Measurements from ENCODE around the gene PGAP2. TPM values are rescaled to one million over a fixed set of nuclear protein-coding genes. Genes with fewer than 3 reads are reported as not detected.
A peak's percentile ranks its signal among the peaks of the same experiment; 100 is the strongest.

PGAP2 gene
- total RNA-seq, 1 donor, result 10.9 TPM

GRCh38 chr11:3849297-3849874 is 41.0 kb downstream of the PGAP2 start:
- Histone ChIP-seq H4K20me1 (ENCODE audit: insufficient read depth, low read length) (no peaks in the 10 kb centered on the region), H3K4me2 (ENCODE audit: insufficient read depth, low read length) (no peak overlapping the region), H3K36me3 (ENCODE audit: insufficient read depth, low read length) (no peaks in the 10 kb centered on the region), H3K79me2 (ENCODE audit: insufficient read depth, low read length) (no peaks in the 10 kb centered on the region), H3K9me3 (ENCODE audit: low read depth, low read length) (no peaks in the 10 kb centered on the region), H3K4me1 (ENCODE audit: insufficient read depth, low read length) (peaks cover 2% of the 10 kb centered on the region), H3K27me3 (ENCODE audit: insufficient read depth, low read length) (no peaks in the 10 kb centered on the region), H3K4me3 (ENCODE audit: insufficient read depth, low read length) (no peak overlapping the region), H3K27ac (ENCODE audit: low read depth, low read length) (no peak overlapping the region), H2AFZ (ENCODE audit: low read length) (no peak overlapping the region)
- peak; percentile 56 for DNase-seq (ENCODE audit: insufficient read length, low spot score, missing footprints)
- peak; percentile 76 for TF ChIP-seq CTCF (IDR thresholded peaks at IDR 0.05; ENCODE audit: extremely low read depth, low read depth, low read length)

GRCh38 chr11:3853545-3853842 is 45.1 kb downstream of the PGAP2 start:
- H3K27ac ChIP-seq (ENCODE audit: low read depth, low read length), result no peak overlapping the region
- H4K20me1 ChIP-seq (ENCODE audit: insufficient read depth, low read length), result no peaks in the 10 kb centered on the region
- no peak overlapping the region for H2AFZ ChIP-seq (ENCODE audit: low read length)
- no peak for TF ChIP-seq CTCF (IDR thresholded peaks at IDR 0.05; ENCODE audit: extremely low read depth, low read depth, low read length)
- H3K36me3 ChIP-seq (ENCODE audit: insufficient read depth, low read length), result no peaks in the 10 kb centered on the region
- peaks cover 20% of the 10 kb centered on the region for H3K4me1 ChIP-seq (ENCODE audit: insufficient read depth, low read length)
- peaks cover 29% of the 10 kb centered on the region for H3K79me2 ChIP-seq (ENCODE audit: insufficient read depth, low read length)
- H3K4me3 ChIP-seq (ENCODE audit: insufficient read depth, low read length), result no peak overlapping the region
- no peak for DNase-seq (ENCODE audit: insufficient read length, low spot score, missing footprints)
- H3K4me2 ChIP-seq (ENCODE audit: insufficient read depth, low read length), result no peak overlapping the region
- no peaks in the 10 kb centered on the region for H3K9me3 ChIP-seq (ENCODE audit: low read depth, low read length)
- H3K27me3 ChIP-seq (ENCODE audit: insufficient read depth, low read length), result no peaks in the 10 kb centered on the region

- Histone ChIP-seq H4K20me1 (ENCODE audit: insufficient read depth, low read length) (peaks cover under 1% of the 10 kb centered on the region), H3K9me3 (ENCODE audit: low read depth, low read length) (no peaks in the 10 kb centered on the region), H3K4me1 (ENCODE audit: insufficient read depth, low read length) (peaks cover 20% of the 10 kb centered on the region), H3K27me3 (ENCODE audit: insufficient read depth, low read length) (no peaks in the 10 kb centered on the region), H3K4me3 (ENCODE audit: insufficient read depth, low read length) (peak overlapping the region; percentile 96), H3K36me3 (ENCODE audit: insufficient read depth, low read length) (no peaks in the 10 kb centered on the region), H2AFZ (ENCODE audit: low read length) (peak overlapping the region; percentile 87), H3K79me2 (ENCODE audit: insufficient read depth, low read length) (peaks cover 34% of the 10 kb centered on the region), H3K4me2 (ENCODE audit: insufficient read depth, low read length) (peak overlapping the region; percentile 81), H3K27ac (ENCODE audit: low read depth, low read length) (peak overlapping the region; percentile 13)
- no peak for DNase-seq (ENCODE audit: insufficient read length, low spot score, missing footprints)
- no peak for TF ChIP-seq CTCF (IDR thresholded peaks at IDR 0.05; ENCODE audit: extremely low read depth, low read depth, low read length)
These were observed 45.7 kb downstream of the PGAP2 start for GRCh38 chr11:3853899-3854659.

- peaks cover 5% of the 10 kb centered on the region for H4K20me1 ChIP-seq (ENCODE audit: insufficient read depth, low read length)
- peak overlapping the region; percentile 13 for H3K27ac ChIP-seq (ENCODE audit: low read depth, low read length)
- peaks cover 25% of the 10 kb centered on the region for H3K4me1 ChIP-seq (ENCODE audit: insufficient read depth, low read length)
- DNase-seq (ENCODE audit: insufficient read length, low spot score, missing footprints), result no peak
- TF ChIP-seq CTCF (IDR thresholded peaks at IDR 0.05; ENCODE audit: extremely low read depth, low read depth, low read length), result no peak
- H3K9me3 ChIP-seq (ENCODE audit: low read depth, low read length), result no peaks in the 10 kb centered on the region
- no peaks in the 10 kb centered on the region for H3K36me3 ChIP-seq (ENCODE audit: insufficient read depth, low read length)
- H2AFZ ChIP-seq (ENCODE audit: low read length), result peak overlapping the region; percentile 87
- H3K79me2 ChIP-seq (ENCODE audit: insufficient read depth, low read length), result peaks cover 40% of the 10 kb centered on the region
- H3K27me3 ChIP-seq (ENCODE audit: insufficient read depth, low read length), result no peaks in the 10 kb centered on the region
- peak overlapping the region; percentile 81 for H3K4me2 ChIP-seq (ENCODE audit: insufficient read depth, low read length)
- H3K4me3 ChIP-seq (ENCODE audit: insufficient read depth, low read length), result peak overlapping the region; percentile 96
These were observed 46.3 kb downstream of the PGAP2 start for GRCh38 chr11:3854660-3854976.
